22Rv1 (cell line): ENCODE measurements around the gene DNAH10.

Experiments used
- H3K27ac ChIP-seq: fragments of 450-650 bp; 2 replicates; pipeline ENCODE4 v1.5.1; 2017
- CTCF ChIP-seq: fragments of 450-650 bp; IDR thresholded peaks from 2 replicates; pipeline ENCODE4 v1.5.1; 2017; ENCODE audit warnings: mild to moderate bottlenecking
- ZFX ChIP-seq: fragments of 450-650 bp; IDR thresholded peaks from 2 replicates; pipeline ENCODE4 v1.6.1; 2017; ENCODE audit warnings: antibody characterized with exemption, borderline replicate concordance

Gene DNAH10

GRCh38 chr12:123839826-123840225 lies 77.7 kb downstream of the DNAH10 start:
- TF ChIP-seq ZFX: no peak
- no peak for TF ChIP-seq CTCF

GRCh38 chr12:123840765-123841425 lies 78.8 kb downstream of the DNAH10 start:
- no peak overlapping the region for H3K27ac ChIP-seq
- TF ChIP-seq CTCF: no peak
- no peak for TF ChIP-seq ZFX

More at GRCh38 chr12:123839826-123840225, 77.7 kb downstream of the DNAH10 start:
- H3K27ac ChIP-seq: no peak overlapping the region

GRCh38 chr12:123843912-123844748 lies 82.0 kb downstream of the DNAH10 start:
- no peak overlapping the region for H3K27ac ChIP-seq
- TF ChIP-seq CTCF (no peak), ZFX (no peak)

- TF ChIP-seq CTCF (no peak), ZFX (no peak)
- no peak overlapping the region for H3K27ac ChIP-seq
These were observed 83.8 kb downstream of the DNAH10 start for GRCh38 chr12:123845881-123846280.

GRCh38 chr12:123846340-123846739 lies 84.2 kb downstream of the DNAH10 start:
- H3K27ac ChIP-seq: no peak overlapping the region
- TF ChIP-seq CTCF (no peak), ZFX (no peak)

- no peak overlapping the region for H3K27ac ChIP-seq
- TF ChIP-seq ZFX (no peak), CTCF (no peak)
These were observed 84.9 kb downstream of the DNAH10 start for GRCh38 chr12:123847019-123847418.

GRCh38 chr12:123847876-123848275 lies 85.8 kb downstream of the DNAH10 start:
- no peak overlapping the region for H3K27ac ChIP-seq
- TF ChIP-seq ZFX: no peak
- no peak for TF ChIP-seq CTCF
